OCI-LY1 (cell line): Measurements from ENCODE around the gene FAM3D.

Source experiments
- EZH2 ChIP-seq: fragments of 200-600 bp; sonication (generic), shearing (Covaris generic); IDR thresholded peaks from 2 replicates; pipeline ENCODE4 v1.8.0; 2017; ENCODE audit warnings: borderline replicate concordance, mixed run types, mild to moderate bottlenecking, antibody characterized with exemption, low read length, moderate library complexity, mixed read lengths
- TF ChIP-seq, protein P1 (sequence below): fragments of 200-600 bp; sonication (generic), shearing (Covaris generic); IDR thresholded peaks from 2 replicates; pipeline ENCODE4 v1.5.1; 2017; ENCODE audit warnings: mild to moderate bottlenecking, antibody characterized with exemption, low read length, moderate library complexity, mixed read lengths

DNA sequence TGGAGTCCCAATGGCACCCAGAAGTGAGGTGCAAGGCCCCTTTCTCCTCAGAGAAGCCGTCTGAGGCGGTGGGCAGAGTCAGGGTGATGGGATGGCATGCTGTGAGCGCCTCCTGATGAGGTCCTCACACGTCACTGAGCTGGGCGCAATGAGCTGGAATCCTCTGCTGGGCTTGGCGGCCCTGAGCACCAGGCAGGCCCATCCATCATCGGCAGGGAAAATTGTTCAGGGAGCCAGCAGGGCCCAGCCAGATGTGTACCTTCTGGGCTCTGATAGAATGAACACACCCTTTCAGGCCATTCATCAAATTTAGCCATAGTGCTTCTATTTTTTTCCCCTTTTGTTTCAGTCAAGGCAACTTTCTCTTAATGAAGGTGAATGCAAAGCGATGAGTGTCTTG, 43.7 kb downstream of the FAM3D start:
- TF ChIP-seq, protein P1, sequence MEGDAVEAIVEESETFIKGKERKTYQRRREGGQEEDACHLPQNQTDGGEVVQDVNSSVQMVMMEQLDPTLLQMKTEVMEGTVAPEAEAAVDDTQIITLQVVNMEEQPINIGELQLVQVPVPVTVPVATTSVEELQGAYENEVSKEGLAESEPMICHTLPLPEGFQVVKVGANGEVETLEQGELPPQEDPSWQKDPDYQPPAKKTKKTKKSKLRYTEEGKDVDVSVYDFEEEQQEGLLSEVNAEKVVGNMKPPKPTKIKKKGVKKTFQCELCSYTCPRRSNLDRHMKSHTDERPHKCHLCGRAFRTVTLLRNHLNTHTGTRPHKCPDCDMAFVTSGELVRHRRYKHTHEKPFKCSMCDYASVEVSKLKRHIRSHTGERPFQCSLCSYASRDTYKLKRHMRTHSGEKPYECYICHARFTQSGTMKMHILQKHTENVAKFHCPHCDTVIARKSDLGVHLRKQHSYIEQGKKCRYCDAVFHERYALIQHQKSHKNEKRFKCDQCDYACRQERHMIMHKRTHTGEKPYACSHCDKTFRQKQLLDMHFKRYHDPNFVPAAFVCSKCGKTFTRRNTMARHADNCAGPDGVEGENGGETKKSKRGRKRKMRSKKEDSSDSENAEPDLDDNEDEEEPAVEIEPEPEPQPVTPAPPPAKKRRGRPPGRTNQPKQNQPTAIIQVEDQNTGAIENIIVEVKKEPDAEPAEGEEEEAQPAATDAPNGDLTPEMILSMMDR = no peak
- TF ChIP-seq EZH2 = no peak
